Thyroid gland (tissue), 4 donors: ENCODE measurements around the gene CYP3A5.

ENCODE experiments used
- POLR2A ChIP-seq, 2 donors: fragments of 450-650 bp; IDR thresholded peaks; one replicate each; pipeline ENCODE4 v1.6.1; 2017; ENCODE audit warnings: antibody characterized with exemption in 2 of 2, mild to moderate bottlenecking in 2 of 2, moderate library complexity in 1 of 2
- TF ChIP-seq, protein P1 (sequence below), 6 experiments: fragments of 200-600 bp in 3 of 6; fragments of 450-650 bp in 3 of 6; sonication (generic) in 3 of 6; IDR thresholded peaks; one replicate each; pipeline ENCODE4 v1.5.1; 2016 to 2019; ENCODE audit warnings: antibody characterized with exemption in 6 of 6, mild to moderate bottlenecking in 2 of 6, inconsistent platforms in 1 of 6, moderate library complexity in 1 of 6

DNA sequence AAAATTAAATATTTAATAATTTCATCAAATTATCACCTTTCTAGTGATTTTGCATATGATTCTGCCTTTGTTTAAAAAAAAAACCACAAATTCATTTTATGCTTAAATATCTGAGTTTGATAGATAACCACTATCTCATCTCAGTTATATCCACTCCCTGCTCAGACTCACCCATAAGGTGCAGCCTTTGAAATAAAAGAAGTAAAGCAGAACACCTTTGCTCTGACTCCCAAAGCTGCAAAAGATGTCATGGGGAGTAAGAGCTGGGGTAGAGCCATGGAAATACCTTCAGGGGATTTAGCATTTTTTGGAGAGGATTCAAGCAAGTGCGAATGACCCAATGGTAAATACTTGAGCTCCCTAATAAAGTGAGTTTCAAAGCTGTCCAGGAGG is 15.1 kb upstream of the CYP3A5 start:
- TF ChIP-seq, protein P1, sequence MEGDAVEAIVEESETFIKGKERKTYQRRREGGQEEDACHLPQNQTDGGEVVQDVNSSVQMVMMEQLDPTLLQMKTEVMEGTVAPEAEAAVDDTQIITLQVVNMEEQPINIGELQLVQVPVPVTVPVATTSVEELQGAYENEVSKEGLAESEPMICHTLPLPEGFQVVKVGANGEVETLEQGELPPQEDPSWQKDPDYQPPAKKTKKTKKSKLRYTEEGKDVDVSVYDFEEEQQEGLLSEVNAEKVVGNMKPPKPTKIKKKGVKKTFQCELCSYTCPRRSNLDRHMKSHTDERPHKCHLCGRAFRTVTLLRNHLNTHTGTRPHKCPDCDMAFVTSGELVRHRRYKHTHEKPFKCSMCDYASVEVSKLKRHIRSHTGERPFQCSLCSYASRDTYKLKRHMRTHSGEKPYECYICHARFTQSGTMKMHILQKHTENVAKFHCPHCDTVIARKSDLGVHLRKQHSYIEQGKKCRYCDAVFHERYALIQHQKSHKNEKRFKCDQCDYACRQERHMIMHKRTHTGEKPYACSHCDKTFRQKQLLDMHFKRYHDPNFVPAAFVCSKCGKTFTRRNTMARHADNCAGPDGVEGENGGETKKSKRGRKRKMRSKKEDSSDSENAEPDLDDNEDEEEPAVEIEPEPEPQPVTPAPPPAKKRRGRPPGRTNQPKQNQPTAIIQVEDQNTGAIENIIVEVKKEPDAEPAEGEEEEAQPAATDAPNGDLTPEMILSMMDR (IDR thresholded peaks at IDR 0.05): no peak
- TF ChIP-seq POLR2A (IDR thresholded peaks at IDR 0.05): no peak
